HepG2 (cell line): ENCODE results near the gene SKIL. TPM values are rescaled to one million over a fixed set of nuclear protein-coding genes. Genes with fewer than 3 reads are reported as not detected.

Experiments
- ATM ChIP-seq: fragments of 450-650 bp; IDR thresholded peaks from 2 replicates; pipeline ENCODE4 v1.7.1; 2017; ENCODE audit warnings: mild to moderate bottlenecking, borderline replicate concordance
- KDM5B ChIP-seq: sonication (generic); formaldehyde crosslinking; IDR thresholded peaks from 2 replicates; pipeline ENCODE4 v1.4.0; 2020; ENCODE audit warnings: missing genetic modification reagents, mild to moderate bottlenecking, borderline replicate concordance
- MXI1 ChIP-seq: IDR thresholded peaks from 3 replicates; pipeline ENCODE4 v1.6.1; 2012; ENCODE audit warnings: low read depth, low read length, inconsistent platforms, borderline replicate concordance
- NCOA2 ChIP-seq: sonication (generic); formaldehyde crosslinking; IDR thresholded peaks from 2 replicates; pipeline ENCODE4 v1.8.0; 2022; ENCODE audit warnings: inconsistent platforms
- NCOR1 ChIP-seq: fragments of 200-600 bp; sonication (generic); IDR thresholded peaks from 2 replicates; pipeline ENCODE4 v1.7.0; 2017; ENCODE audit warnings: antibody characterized with exemption, low read length, borderline replicate concordance
- RARA ChIP-seq: IDR thresholded peaks from 2 replicates; pipeline ENCODE4 v1.6.1; 2016; ENCODE audit warnings: missing genetic modification reagents, missing compliant biosample characterization
- REL ChIP-seq: sonication (generic); formaldehyde crosslinking; conservative IDR thresholded peaks from 2 replicates; pipeline ENCODE4 v1.8.0; 2022; ENCODE audit warnings: mild to moderate bottlenecking, missing genetic modification reagents, moderate library complexity
- RFXANK ChIP-seq: IDR thresholded peaks from 2 replicates; pipeline ENCODE4 v1.6.1; 2016
- ZKSCAN8 ChIP-seq: IDR thresholded peaks from 2 replicates; pipeline ENCODE4 v1.6.1; 2016; ENCODE audit warnings: borderline replicate concordance, missing genetic modification reagents, missing compliant biosample characterization
- ZNF292 ChIP-seq: sonication (generic); formaldehyde crosslinking; IDR thresholded peaks from 2 replicates; pipeline ENCODE4 v1.8.1; 2022; ENCODE audit warnings: mild to moderate bottlenecking, low read depth, missing genetic modification reagents, borderline replicate concordance
- ZNF660 ChIP-seq: sonication (generic); formaldehyde crosslinking; IDR thresholded peaks from 2 replicates; pipeline ENCODE4 v1.5.1; 2020; ENCODE audit warnings: mild to moderate bottlenecking, low read depth, missing genetic modification reagents, borderline replicate concordance
- polyA plus RNA-seq, 8 experiments: library from polyadenylated mRNA; depleted of rRNA in 3 of 8; stranded (reverse) in 7 of 8; unstranded in 1 of 8; fragments of >200 nt; fragmentation: Illumina TruSeq in 4 of 8; extraction: Trizol in 4 of 8; gene quantifications; 2 replicates each; pipeline versions ENCODE4 v1.2.1 to v1.2.3, GENCODE V29; 2011 to 2016; ENCODE audit warnings: low read depth in 4 of 8, missing spikeins in 1 of 8, mixed read lengths in 1 of 8; ENCODE audit not compliant: insufficient read depth in 1 of 8
- total RNA-seq, 5 experiments: library from RNA; depleted of rRNA; stranded (reverse); fragments of >200 nt; fragmentation: Illumina TruSeq; extraction: Trizol; gene quantifications; 2 replicates each; pipeline ENCODE4 v1.2.3, GENCODE V29; 2016; ENCODE audit warnings: low read depth in 1 of 5
- TF ChIP-seq, protein P1 (sequence below): sonication (generic); formaldehyde crosslinking; conservative IDR thresholded peaks from 2 replicates; pipeline ENCODE4 v1.8.0; 2022; ENCODE audit warnings: low read depth, missing genetic modification reagents
- TF ChIP-seq, protein P2 (sequence below): sonication (generic); IDR thresholded peaks from 2 replicates; pipeline ENCODE4 v1.6.1; 2016; ENCODE audit warnings: low read depth, borderline replicate concordance

SKIL gene
- total and polyA plus RNA-seq, 2 of the 13 experiments (the other 11 are each of a cell fraction or from before 2014, with no cell fraction given): 5.2 to 20.7 TPM

DNA sequence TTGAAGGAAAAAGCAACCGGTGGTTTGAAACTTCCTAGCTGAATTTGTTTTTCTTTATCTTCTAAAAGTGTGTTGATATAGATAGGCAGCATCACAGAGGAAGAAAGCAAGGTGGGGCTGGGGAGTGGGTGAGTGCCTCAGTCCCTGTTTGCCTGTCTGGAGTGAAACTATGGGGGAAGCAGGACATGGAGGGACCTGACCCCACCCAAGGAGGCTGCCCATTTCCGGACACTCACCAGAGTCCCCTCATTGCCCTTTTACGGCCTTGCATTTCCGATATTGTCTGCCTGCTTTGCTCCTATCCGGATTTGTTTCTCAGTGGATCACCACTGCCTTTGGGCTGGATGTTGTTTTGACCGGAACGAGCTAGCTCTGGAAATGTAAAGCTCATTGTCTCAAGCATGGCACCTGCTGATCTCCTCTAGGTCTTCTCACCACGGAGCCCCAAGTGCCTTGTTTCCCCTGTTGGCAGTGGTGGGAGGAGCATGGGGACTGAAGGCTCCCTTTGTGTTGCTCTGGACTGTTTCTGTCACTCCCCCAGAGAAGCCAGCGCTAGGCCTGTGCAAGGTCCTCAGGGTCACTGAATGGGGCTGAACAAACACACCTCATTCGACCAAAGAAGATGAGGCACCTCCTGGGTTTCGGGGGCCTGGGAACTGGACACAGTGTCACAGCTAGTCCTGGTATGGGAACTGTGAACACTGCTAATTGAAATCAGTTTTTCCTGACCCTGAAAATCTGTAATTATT is 68.2 kb downstream of the SKIL start (continued):
- no peak for TF ChIP-seq REL (CRISPR knock-in tag)
- TF ChIP-seq KDM5B (CRISPR knock-in tag): peak; percentile 83; the same call in 1 of the 2 replicates
- TF ChIP-seq, protein P1, sequence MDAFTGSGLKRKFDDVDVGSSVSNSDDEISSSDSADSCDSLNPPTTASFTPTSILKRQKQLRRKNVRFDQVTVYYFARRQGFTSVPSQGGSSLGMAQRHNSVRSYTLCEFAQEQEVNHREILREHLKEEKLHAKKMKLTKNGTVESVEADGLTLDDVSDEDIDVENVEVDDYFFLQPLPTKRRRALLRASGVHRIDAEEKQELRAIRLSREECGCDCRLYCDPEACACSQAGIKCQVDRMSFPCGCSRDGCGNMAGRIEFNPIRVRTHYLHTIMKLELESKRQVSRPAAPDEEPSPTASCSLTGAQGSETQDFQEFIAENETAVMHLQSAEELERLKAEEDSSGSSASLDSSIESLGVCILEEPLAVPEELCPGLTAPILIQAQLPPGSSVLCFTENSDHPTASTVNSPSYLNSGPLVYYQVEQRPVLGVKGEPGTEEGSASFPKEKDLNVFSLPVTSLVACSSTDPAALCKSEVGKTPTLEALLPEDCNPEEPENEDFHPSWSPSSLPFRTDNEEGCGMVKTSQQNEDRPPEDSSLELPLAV (CRISPR knock-in tag): no peak
- peak; percentile 50; the same call in 1 of the 2 replicates for TF ChIP-seq NCOR1
- TF ChIP-seq NCOA2 (CRISPR knock-in tag): peak; percentile 72; the same call in 1 of the 2 replicates
- no peak; the same call in 1 of the 2 replicates for TF ChIP-seq RFXANK (CRISPR knock-in tag)
- peak; percentile 18; the same call in 1 of the 3 replicates for TF ChIP-seq MXI1
- peak; percentile 79 for TF ChIP-seq RARA
- TF ChIP-seq ZKSCAN8 (CRISPR knock-in tag): no peak
- peak; percentile 82; the same call in 1 of the 2 replicates for TF ChIP-seq ZNF292
- TF ChIP-seq, protein P2, sequence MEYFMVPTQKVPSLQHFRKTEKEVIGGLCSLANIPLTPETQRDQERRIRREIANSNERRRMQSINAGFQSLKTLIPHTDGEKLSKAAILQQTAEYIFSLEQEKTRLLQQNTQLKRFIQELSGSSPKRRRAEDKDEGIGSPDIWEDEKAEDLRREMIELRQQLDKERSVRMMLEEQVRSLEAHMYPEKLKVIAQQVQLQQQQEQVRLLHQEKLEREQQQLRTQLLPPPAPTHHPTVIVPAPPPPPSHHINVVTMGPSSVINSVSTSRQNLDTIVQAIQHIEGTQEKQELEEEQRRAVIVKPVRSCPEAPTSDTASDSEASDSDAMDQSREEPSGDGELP: 0 out of 2 replicates have a peak, but pooled peaks have one; percentile 61
- TF ChIP-seq ZNF660 (CRISPR knock-in tag): no peak
- TF ChIP-seq ATM: no peak
- TF ChIP-seq, all 625 proteins: peak for 181
